ENCODE measurements around the gene PDE10A.

PDE10A gene

GRCh38 chr6:165678904-165679303, 15.9 kb upstream of the PDE10A start:
- no peak for DNase-seq (ENCODE audit: low read depth in 1 of 2, low spot score in 1 of 2)

GRCh38 chr6:165678429-165678828, 15.4 kb upstream of the PDE10A start:
- no peak for DNase-seq (ENCODE audit: low read depth in 1 of 2, low spot score in 1 of 2)

- no peak for DNase-seq (ENCODE audit: low read depth in 1 of 2, low spot score in 1 of 2)
These were observed 14.1 kb upstream of the PDE10A start for GRCh38 chr6:165677091-165677490.

GRCh38 chr6:165676435-165677068, 13.5 kb upstream of the PDE10A start:
- DNase-seq (ENCODE audit: low read depth in 1 of 2, low spot score in 1 of 2): no peak

GRCh38 chr6:165675120-165675519, 12.1 kb upstream of the PDE10A start:
- no peak for DNase-seq (ENCODE audit: low read depth in 1 of 2, low spot score in 1 of 2)

GRCh38 chr6:165674155-165675029, 11.4 kb upstream of the PDE10A start:
- no peak for DNase-seq (ENCODE audit: low read depth in 1 of 2, low spot score in 1 of 2)

- DNase-seq (ENCODE audit: low read depth in 1 of 2, low spot score in 1 of 2): no peak
These were observed 8.3 kb upstream of the PDE10A start for GRCh38 chr6:165671222-165671768.

- no peak for DNase-seq (ENCODE audit: low read depth in 1 of 2, low spot score in 1 of 2)
These were observed 5.9 kb upstream of the PDE10A start for GRCh38 chr6:165668951-165669350.

GRCh38 chr6:165665384-165665672, 2.3 kb upstream of the PDE10A start:
- DNase-seq (ENCODE audit: low read depth in 1 of 2, low spot score in 1 of 2): no peak

- DNase-seq (ENCODE audit: low read depth in 1 of 2, low spot score in 1 of 2): no peak
These were observed 1.7 kb upstream of the PDE10A start for GRCh38 chr6:165664559-165665383.

GRCh38 chr6:165663736-165664558, 906 bp upstream of the PDE10A start:
- no peak for DNase-seq (ENCODE audit: low read depth in 1 of 2, low spot score in 1 of 2)

GRCh38 chr6:165663377-165663735, 315 bp upstream of the PDE10A start:
- DNase-seq (ENCODE audit: low read depth in 1 of 2, low spot score in 1 of 2): no peak

GRCh38 chr6:165662041-165662748, 846 bp downstream of the PDE10A start:
- DNase-seq (ENCODE audit: low read depth in 1 of 2, low spot score in 1 of 2): no peak

GRCh38 chr6:165661664-165662025, 1.4 kb downstream of the PDE10A start:
- no peak for DNase-seq (ENCODE audit: low read depth in 1 of 2, low spot score in 1 of 2)

GRCh38 chr6:165660857-165661663, 2.0 kb downstream of the PDE10A start:
- no peak for DNase-seq (ENCODE audit: low read depth in 1 of 2, low spot score in 1 of 2)

- no peak for DNase-seq (ENCODE audit: low read depth in 1 of 2, low spot score in 1 of 2)
These were observed 2.8 kb downstream of the PDE10A start for GRCh38 chr6:165659945-165660856.

GRCh38 chr6:165658395-165659058, 4.5 kb downstream of the PDE10A start:
- DNase-seq (ENCODE audit: low read depth in 1 of 2, low spot score in 1 of 2): no peak

- DNase-seq (ENCODE audit: low read depth in 1 of 2, low spot score in 1 of 2): no peak
These were observed 5.7 kb downstream of the PDE10A start for GRCh38 chr6:165657325-165657680.

All from activated CD4-positive, alpha-beta T cell treated with anti-CD3 and anti-CD28 coated beads, Interleukin-2, amount 50 U/mL, for 24 hours (primary cell).